Osteocyte (in vitro differentiated cells): ENCODE results near the gene CBX7. TPM values are rescaled to one million over a fixed set of nuclear protein-coding genes. Genes with fewer than 3 reads are reported as not detected.

Source experiments
- DNase-seq: peaks from one replicate; pipeline ENCODE4 v3.0.0; 2021; ENCODE audit warnings: mixed read lengths; ENCODE audit not compliant: unreplicated experiment; ENCODE audit errors: extremely low spot score
- H3K27ac Mint-ChIP-seq: one replicate; pipeline ENCODE4 v1.8.0; 2021; ENCODE audit warnings: mild to moderate bottlenecking, mixed read lengths; ENCODE audit not compliant: unreplicated experiment
- H3K27me3 Mint-ChIP-seq: one replicate; pipeline ENCODE4 v1.8.0; 2021; ENCODE audit warnings: mixed read lengths; ENCODE audit not compliant: unreplicated experiment
- H3K36me3 Mint-ChIP-seq: one replicate; pipeline ENCODE4 v1.8.0; 2021; ENCODE audit warnings: mixed read lengths; ENCODE audit not compliant: unreplicated experiment
- H3K4me1 Mint-ChIP-seq: one replicate; pipeline ENCODE4 v1.8.0; 2021; ENCODE audit warnings: mixed read lengths; ENCODE audit not compliant: unreplicated experiment
- H3K4me3 Mint-ChIP-seq: one replicate; pipeline ENCODE4 v1.8.0; 2021; ENCODE audit warnings: mild to moderate bottlenecking, moderate library complexity, mixed read lengths; ENCODE audit not compliant: unreplicated experiment
- H3K9me3 Mint-ChIP-seq: one replicate; pipeline ENCODE4 v1.8.0; 2021; ENCODE audit warnings: mixed read lengths; ENCODE audit not compliant: unreplicated experiment
- total RNA-seq: library from RNA; stranded (reverse); gene quantifications from 2 replicates; pipeline ENCODE4 v1.2.1, GENCODE V29; 2021
- TF ChIP-seq, protein P1 (sequence below): fragments of 200-600 bp; sonication (generic); IDR thresholded peaks from 2 replicates; pipeline ENCODE4 v1.5.0; 2021; ENCODE audit warnings: antibody characterized with exemption, mild to moderate bottlenecking, moderate library complexity

Gene CBX7
- total RNA-seq, 1 donor from 2014 or later = 9.6 TPM

DNA sequence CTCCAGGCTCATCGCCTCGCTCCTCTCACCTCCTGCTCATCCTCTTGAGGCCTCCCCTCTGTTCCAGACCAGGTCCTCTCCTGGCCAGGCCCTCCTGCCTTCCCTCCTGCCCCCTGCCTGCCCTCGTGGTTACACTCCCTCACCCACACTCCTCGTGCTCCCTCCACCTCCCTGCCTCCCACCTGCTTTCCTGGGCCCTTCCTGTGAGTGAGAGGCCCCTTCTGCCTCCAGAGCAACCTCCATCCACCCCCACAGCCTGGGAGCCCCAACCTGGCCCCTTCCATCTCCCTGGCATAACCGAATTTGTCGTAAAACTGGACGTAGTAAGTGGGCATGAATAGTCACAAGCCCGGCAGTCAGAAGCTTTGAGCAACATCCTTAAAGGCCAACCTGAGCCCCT is 70.9 kb downstream of the CBX7 start:
- Mint-ChIP-seq H3K36me3 (no peaks in the 10 kb centered on the region), H3K4me3 (no peak overlapping the region), H3K27me3 (peaks cover 2% of the 10 kb centered on the region), H3K27ac (no peak overlapping the region), H3K9me3 (no peaks in the 10 kb centered on the region), H3K4me1 (peaks cover 8% of the 10 kb centered on the region)
- DNase-seq = no peak
- TF ChIP-seq, protein P1, sequence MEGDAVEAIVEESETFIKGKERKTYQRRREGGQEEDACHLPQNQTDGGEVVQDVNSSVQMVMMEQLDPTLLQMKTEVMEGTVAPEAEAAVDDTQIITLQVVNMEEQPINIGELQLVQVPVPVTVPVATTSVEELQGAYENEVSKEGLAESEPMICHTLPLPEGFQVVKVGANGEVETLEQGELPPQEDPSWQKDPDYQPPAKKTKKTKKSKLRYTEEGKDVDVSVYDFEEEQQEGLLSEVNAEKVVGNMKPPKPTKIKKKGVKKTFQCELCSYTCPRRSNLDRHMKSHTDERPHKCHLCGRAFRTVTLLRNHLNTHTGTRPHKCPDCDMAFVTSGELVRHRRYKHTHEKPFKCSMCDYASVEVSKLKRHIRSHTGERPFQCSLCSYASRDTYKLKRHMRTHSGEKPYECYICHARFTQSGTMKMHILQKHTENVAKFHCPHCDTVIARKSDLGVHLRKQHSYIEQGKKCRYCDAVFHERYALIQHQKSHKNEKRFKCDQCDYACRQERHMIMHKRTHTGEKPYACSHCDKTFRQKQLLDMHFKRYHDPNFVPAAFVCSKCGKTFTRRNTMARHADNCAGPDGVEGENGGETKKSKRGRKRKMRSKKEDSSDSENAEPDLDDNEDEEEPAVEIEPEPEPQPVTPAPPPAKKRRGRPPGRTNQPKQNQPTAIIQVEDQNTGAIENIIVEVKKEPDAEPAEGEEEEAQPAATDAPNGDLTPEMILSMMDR = no peak

DNA sequence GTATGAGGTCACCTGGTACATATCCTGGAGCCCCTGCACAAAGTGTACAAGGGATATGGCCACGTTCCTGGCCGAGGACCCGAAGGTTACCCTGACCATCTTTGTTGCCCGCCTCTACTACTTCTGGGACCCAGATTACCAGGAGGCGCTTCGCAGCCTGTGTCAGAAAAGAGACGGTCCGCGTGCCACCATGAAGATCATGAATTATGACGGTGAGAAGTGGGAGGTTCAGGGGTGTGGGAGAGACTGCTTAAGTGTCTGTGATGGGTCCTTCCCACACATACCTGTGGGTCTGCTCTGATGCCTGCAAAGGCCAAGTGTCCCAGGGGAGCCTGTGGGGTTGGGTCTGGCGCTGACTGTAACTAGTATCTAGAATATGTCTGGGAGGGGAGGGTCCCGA is 71.5 kb downstream of the CBX7 start:
- Mint-ChIP-seq H3K27ac (no peak overlapping the region), H3K9me3 (no peaks in the 10 kb centered on the region), H3K36me3 (no peaks in the 10 kb centered on the region), H3K27me3 (no peaks in the 10 kb centered on the region), H3K4me3 (no peak overlapping the region), H3K4me1 (peaks cover 12% of the 10 kb centered on the region)
- DNase-seq = no peak
- TF ChIP-seq, protein P1 = no peak

Other genes starting within 250 kb of the CBX7 start
- gene APOBEC3A, start 195.1 kb downstream of the CBX7 start, total RNA-seq = not detected in 2 replicates
- gene APOBEC3B, start 170.3 kb downstream of the CBX7 start, total RNA-seq = 4.2 and 4.9 TPM in 2 replicates
- 30.7 and 32.4 TPM in 2 replicates for gene APOBEC3C, start 138.4 kb downstream of the CBX7 start, total RNA-seq
- gene APOBEC3D, start 131.6 kb downstream of the CBX7 start, total RNA-seq = 2.8 TPM in 2 replicates
- 9.9 and 13.0 TPM in 2 replicates for gene APOBEC3F, start 111.8 kb downstream of the CBX7 start, total RNA-seq
- 2.7 and 3.0 TPM in 2 replicates for gene APOBEC3G, start 75.4 kb downstream of the CBX7 start, total RNA-seq
- not detected in 2 replicates for gene APOBEC3H, start 55.4 kb downstream of the CBX7 start, total RNA-seq
- gene PDGFB, start 92.3 kb upstream of the CBX7 start, total RNA-seq = 16.8 and 20.0 TPM in 2 replicates
- 1,770 and 1,792 TPM in 2 replicates for gene RPL3, start 166.9 kb upstream of the CBX7 start, total RNA-seq
- 24.0 and 26.6 TPM in 2 replicates for gene SYNGR1, start 197.3 kb upstream of the CBX7 start, total RNA-seq
- 30.6 and 30.7 TPM in 2 replicates for gene TAB1, start 247.1 kb upstream of the CBX7 start, total RNA-seq